GM19025 (cell line): ENCODE data around the gene GUCY1B1.

Experiments
- ATAC-seq: cut with Tn5 transposase; IDR thresholded peaks from one replicate; pipeline ENCODE4 v1.9.1; 2021; ENCODE audit warnings: mild to moderate bottlenecking, low read depth, moderate library complexity; ENCODE audit not compliant: unreplicated experiment

The GUCY1B1 gene

GRCh38 chr4:155761047-155761446 is 2.2 kb downstream of the GUCY1B1 start:
- no peak for ATAC-seq

GRCh38 chr4:155761916-155762315 is 3.1 kb downstream of the GUCY1B1 start:
- no peak for ATAC-seq

GRCh38 chr4:155762334-155762733 is 3.5 kb downstream of the GUCY1B1 start:
- ATAC-seq: no peak

GRCh38 chr4:155763551-155763950 is 4.7 kb downstream of the GUCY1B1 start:
- no peak for ATAC-seq

GRCh38 chr4:155765149-155765548 is 6.3 kb downstream of the GUCY1B1 start:
- ATAC-seq: no peak

- ATAC-seq: no peak
Measured at GRCh38 chr4:155766622-155767021, 7.8 kb downstream of the GUCY1B1 start.

GRCh38 chr4:155768370-155768769 is 9.5 kb downstream of the GUCY1B1 start:
- ATAC-seq: no peak

- no peak for ATAC-seq
Measured at GRCh38 chr4:155769090-155769489, 10.3 kb downstream of the GUCY1B1 start.

GRCh38 chr4:155772459-155773195 is 13.8 kb downstream of the GUCY1B1 start:
- ATAC-seq: no peak

GRCh38 chr4:155773196-155773800 is 14.5 kb downstream of the GUCY1B1 start:
- ATAC-seq: no peak

- ATAC-seq: no peak
Measured at GRCh38 chr4:155774033-155774432, 15.2 kb downstream of the GUCY1B1 start.

GRCh38 chr4:155777971-155778735 is 19.3 kb downstream of the GUCY1B1 start:
- no peak for ATAC-seq

GRCh38 chr4:155780775-155781174 is 22.0 kb downstream of the GUCY1B1 start:
- ATAC-seq: no peak

GRCh38 chr4:155781249-155781831 is 22.5 kb downstream of the GUCY1B1 start:
- no peak for ATAC-seq

GRCh38 chr4:155784637-155785036 is 25.8 kb downstream of the GUCY1B1 start:
- no peak for ATAC-seq

- ATAC-seq: no peak
Measured at GRCh38 chr4:155785828-155786227, 27.0 kb downstream of the GUCY1B1 start.

GRCh38 chr4:155787113-155787710 is 28.4 kb downstream of the GUCY1B1 start:
- peak; percentile 90 for ATAC-seq

GRCh38 chr4:155789391-155789790 is 30.6 kb downstream of the GUCY1B1 start:
- ATAC-seq: peak; percentile 54

- no peak for ATAC-seq
Measured at GRCh38 chr4:155789982-155790381, 31.2 kb downstream of the GUCY1B1 start.

GRCh38 chr4:155794589-155795236 is 35.9 kb downstream of the GUCY1B1 start:
- no peak for ATAC-seq
